SH-SY5Y (cell line): ENCODE data around the gene DNASE1.

Source experiments
- GATA2 ChIP-seq: IDR thresholded peaks from 2 replicates; pipeline ENCODE4 v1.6.1; 2011; ENCODE audit warnings: mild to moderate bottlenecking, low read depth, low read length
- GATA3 ChIP-seq: IDR thresholded peaks from 2 replicates; pipeline ENCODE4 v1.6.1; 2011; ENCODE audit warnings: low read depth, mild to moderate bottlenecking, low read length, moderate library complexity

Gene DNASE1

GRCh38 chr16:3651461-3652372 lies 2.8 kb upstream of the DNASE1 start:
- TF ChIP-seq GATA3 (no peak), GATA2 (no peak)

DNA sequence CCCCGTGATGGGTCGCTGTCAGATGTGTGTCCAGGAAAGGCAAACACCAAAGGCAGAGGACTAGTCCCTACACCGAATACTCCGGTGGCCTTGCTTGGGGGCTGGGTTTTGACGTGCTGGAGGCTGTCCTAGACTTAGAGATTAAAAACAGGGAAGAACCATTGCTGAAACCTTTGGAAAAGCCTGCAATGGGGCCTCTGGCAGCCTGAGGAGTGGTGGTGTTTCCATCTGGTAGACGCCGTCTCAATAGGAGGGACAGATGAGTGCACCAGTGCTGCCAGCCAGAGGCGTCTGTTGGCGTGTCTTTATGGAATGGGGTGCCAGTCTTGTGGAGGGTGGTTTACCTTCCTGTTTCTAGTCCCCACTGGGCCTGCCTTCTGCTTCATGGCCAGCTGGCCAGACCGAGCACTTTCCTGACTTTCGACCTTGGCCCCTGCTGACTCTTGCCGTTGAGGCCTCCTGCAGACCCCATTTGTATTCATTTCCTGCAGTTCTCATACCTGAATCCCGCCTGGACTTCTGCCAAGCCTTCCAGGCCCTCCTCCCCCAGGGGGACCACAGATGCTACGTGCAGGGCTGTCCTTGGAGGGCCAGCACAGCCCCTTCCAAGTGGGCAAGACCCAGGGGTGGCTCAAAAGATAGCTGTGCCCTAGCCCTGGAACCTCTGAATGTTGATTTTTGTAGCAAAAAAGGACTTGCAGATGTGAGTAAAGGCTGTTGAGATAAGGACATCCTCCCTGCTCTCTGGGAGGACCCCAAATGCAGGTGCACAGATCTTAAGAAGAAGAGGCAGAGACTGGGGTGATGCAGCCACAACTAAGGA lies 1.9 kb upstream of the DNASE1 start:
- TF ChIP-seq GATA2 (no peak), GATA3 (no peak)

DNA sequence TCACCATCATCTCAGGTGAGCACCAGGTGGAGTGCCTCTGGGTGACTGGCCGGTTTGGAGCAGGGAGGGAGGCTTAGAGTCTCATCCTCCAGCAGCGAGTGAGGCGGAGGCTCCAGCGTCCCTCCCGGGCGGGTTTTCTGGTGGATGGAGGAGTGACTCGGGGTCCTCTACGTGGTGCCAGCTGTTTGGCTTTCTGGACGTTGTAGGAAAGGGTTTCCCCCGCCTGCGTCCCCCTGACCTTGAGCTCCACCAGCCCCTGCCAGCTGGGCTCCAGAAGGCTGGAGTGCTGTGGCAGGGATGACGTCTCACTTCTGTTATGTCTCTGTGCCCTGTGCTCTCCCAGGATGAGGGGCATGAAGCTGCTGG lies 522 bp downstream of the DNASE1 start:
- TF ChIP-seq GATA3 (no peak), GATA2 (no peak)

DNA sequence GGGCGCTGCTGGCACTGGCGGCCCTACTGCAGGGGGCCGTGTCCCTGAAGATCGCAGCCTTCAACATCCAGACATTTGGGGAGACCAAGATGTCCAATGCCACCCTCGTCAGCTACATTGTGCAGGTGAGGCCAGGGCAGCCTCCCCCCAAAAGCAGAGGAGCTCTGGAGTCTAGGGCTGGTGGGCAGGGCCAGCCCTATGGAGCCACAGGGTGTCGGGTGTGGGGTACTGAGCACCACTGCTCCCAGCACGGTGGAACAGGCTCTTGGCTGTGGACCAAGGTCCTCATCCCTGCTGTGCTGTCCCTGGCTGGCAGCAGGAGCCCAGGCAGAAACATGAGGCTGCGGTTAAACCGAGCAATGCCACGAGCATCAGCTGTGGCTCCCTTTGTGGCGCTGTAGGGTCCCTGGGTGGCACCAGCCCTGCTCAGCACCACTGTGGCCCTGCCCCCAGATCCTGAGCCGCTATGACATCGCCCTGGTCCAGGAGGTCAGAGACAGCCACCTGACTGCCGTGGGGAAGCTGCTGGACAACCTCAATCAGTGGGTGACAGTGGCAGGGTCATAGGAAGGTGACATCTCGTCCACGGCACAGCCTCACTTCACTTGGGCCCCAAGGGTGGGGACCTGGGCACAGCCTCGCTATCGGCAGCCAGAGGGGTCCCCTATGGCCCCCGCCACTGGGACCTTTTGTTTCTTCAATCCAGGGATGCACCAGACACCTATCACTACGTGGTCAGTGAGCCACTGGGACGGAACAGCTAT lies 1.1 kb downstream of the DNASE1 start:
- TF ChIP-seq GATA3 (no peak), GATA2 (no peak)

DNA sequence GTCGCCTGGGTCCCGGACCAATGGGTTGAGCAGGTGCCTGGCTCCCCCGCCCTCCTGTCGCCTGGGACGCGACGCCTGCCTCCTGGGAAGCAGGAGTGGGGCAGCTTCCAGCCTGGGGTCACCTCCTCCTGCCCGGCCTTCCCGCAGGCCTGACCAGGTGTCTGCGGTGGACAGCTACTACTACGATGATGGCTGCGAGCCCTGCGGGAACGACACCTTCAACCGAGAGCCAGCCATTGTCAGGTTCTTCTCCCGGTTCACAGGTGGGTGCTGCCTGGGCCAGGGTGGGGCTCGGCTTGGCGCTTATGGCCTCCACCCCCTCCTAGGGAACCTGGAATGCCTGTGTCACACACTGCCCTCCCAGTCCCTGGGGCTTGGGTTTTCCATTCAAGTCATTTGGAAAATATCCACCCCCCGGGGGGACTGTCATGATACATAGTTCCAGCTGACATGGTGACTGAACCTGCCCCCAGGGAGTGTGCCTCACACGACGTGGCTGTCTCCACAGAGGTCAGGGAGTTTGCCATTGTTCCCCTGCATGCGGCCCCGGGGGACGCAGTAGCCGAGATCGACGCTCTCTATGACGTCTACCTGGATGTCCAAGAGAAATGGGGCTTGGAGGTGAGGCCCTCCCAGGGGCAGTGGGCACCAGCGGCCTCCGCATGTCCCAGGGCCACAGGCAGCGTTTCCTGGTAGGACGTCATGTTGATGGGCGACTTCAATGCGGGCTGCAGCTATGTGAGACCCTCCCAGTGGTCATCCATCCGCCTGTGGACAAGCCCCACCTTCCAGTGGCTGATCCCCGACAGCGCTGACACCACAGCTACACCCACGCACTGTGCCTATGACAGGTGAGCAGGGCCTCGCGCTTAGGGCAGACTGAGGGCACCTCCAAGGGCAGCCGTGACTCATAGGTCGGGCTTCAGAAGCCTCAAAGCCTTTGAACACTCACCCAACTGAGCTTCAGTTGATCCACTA lies 2.3 kb downstream of the DNASE1 start:
- TF ChIP-seq GATA3 (no peak), GATA2 (no peak)

DNA sequence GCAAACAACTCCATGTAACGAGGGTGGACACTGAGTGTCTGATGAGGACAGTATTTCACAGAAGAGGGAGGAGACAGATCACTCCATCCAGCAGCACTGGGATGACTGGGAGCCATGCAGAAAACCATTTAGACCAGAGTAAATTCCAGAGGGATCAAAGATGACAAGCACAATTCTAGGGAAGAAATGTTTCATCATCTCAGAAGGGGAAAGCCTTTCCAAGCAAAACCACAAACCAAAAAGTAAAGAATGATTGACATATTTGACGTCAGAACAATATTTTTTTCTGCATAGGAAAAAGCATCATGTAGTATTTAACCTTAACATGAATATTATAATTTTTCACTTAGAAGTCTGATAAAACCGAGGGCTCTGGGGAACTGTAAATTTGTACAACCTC lies 4.8 kb downstream of the DNASE1 start:
- no peak for TF ChIP-seq GATA3

GRCh38 chr16:3661311-3661710 lies 6.8 kb downstream of the DNASE1 start:
- TF ChIP-seq GATA2 (no peak), GATA3 (no peak)

- TF ChIP-seq GATA2 = no peak
- TF ChIP-seq GATA3 = no peak
Observed at GRCh38 chr16:3661922-3662321, 7.4 kb downstream of the DNASE1 start.

GRCh38 chr16:3662601-3663000 lies 8.1 kb downstream of the DNASE1 start:
- no peak for TF ChIP-seq GATA3
- TF ChIP-seq GATA2 = no peak

- TF ChIP-seq GATA3 (no peak), GATA2 (no peak)
Observed at GRCh38 chr16:3664187-3664896, 9.9 kb downstream of the DNASE1 start.

DNA sequence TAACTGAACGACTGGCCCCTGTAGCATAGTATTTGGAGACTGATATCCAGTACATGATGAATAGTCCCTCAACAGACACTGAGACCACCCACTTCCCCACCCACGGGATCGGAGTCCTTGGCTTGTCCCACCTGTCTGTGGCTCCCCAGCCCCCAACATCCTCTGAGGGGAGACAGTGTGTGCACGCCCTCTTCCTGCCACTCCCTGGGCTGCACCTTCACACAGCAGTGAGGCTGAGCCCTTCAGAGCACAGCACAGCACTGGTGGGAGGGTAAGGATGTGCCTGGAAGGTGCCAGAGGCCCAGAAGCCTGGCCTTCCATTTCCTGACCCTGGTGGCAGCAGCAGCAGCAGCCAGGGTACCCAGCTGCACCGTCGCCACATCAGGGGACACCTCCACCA lies 11.0 kb downstream of the DNASE1 start:
- TF ChIP-seq GATA2 (no peak), GATA3 (no peak)

GRCh38 chr16:3668626-3669025 lies 14.1 kb downstream of the DNASE1 start:
- no peak for TF ChIP-seq GATA2
- no peak for TF ChIP-seq GATA3
